Naive thymus-derived CD8-positive, alpha-beta T cell (primary cell): Measurements from ENCODE around the gene MINK1. TPM values are rescaled to one million over a fixed set of nuclear protein-coding genes. Genes with fewer than 3 reads are reported as not detected.

Source experiments
- ATAC-seq, 2 donors: fragments of 150-1000 bp; cut with Tn5 transposase in 1 of 2; sonication (Bioruptor Pico), chemical (Tn5 transposase) in 1 of 2; 1 replicate in 1 of 2; 2 replicates in 1 of 2; pipeline ENCODE4 v1.10.0; 2021; ENCODE audit warnings: mild to moderate bottlenecking in 2 of 2, moderate library complexity in 2 of 2
- POLR2A ChIA-PET: fragments of 350-600 bp; sonication (Branson Sonifier 250); formaldehyde crosslinking; loops from one replicate; lab custom pipeline; 2021; ENCODE audit warnings: antibody characterized with exemption; lab: Charles Lee
- DNase-seq, 10 donors: peaks; one replicate each; pipeline versions ENCODE4 v3.0.0 to v3.0.0-alpha.2; 2020 to 2022
- H3K27ac Mint-ChIP-seq, 10 donors: one replicate each; pipeline ENCODE4 v1.8.0; 2020 to 2022; ENCODE audit warnings: mild to moderate bottlenecking in 10 of 10, mixed read lengths in 10 of 10, moderate library complexity in 4 of 10, inconsistent platforms in 1 of 10
- H3K27me3 Mint-ChIP-seq, 5 donors: one replicate each; pipeline ENCODE4 v1.8.0; 2021 to 2022; ENCODE audit warnings: mixed read lengths in 5 of 5
- H3K36me3 Mint-ChIP-seq, 3 donors: one replicate each; pipeline ENCODE4 v1.8.0; 2020 to 2022; ENCODE audit warnings: mixed read lengths in 3 of 3, mild to moderate bottlenecking in 2 of 3, inconsistent platforms in 1 of 3
- H3K4me1 Mint-ChIP-seq, 4 donors: one replicate each; pipeline ENCODE4 v1.8.0; 2021 to 2022; ENCODE audit warnings: mixed read lengths in 4 of 4
- H3K4me3 Mint-ChIP-seq, 10 donors: one replicate each; pipeline ENCODE4 v1.8.0; 2020 to 2022; ENCODE audit warnings: mild to moderate bottlenecking in 10 of 10, mixed read lengths in 10 of 10, moderate library complexity in 6 of 10, inconsistent platforms in 1 of 10
- H3K9me3 Mint-ChIP-seq, 9 donors: one replicate each; pipeline ENCODE4 v1.8.0; 2020 to 2022; ENCODE audit warnings: mixed read lengths in 9 of 9, mild to moderate bottlenecking in 3 of 9, inconsistent platforms in 1 of 9, moderate library complexity in 1 of 9
- polyA plus RNA-seq, 3 donors: library from polyadenylated mRNA; unstranded; fragments of 300-500 nt; fragmentation: Illumina TruSeq; gene quantifications; one replicate each; pipeline ENCODE4 v1.2.3, GENCODE V29; 2021
- total RNA-seq, 8 experiments: library from RNA in 2 of 8; stranded (reverse) in 2 of 8; gene quantifications; one replicate each; pipeline ENCODE4 v1.2.3 and lab custom pipeline; 2021 to 2026

Gene MINK1
- total and polyA plus RNA-seq, 5 experiments from 2014 or later: 4.1 to 117 (median 12.9) TPM

DNA sequence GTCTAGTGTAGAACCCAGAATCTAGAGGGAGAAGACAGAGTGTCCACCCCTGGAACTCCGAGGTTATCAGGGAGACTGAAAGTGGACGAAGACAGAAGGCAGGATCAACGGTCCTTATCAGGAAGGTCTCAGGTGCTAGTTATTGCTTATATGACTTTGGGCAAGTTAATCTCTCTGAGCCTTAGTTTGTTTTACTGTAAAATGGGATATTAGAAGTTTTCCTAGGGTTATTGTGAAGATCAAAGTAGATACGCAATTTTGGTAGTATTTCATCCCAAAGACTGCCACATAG is 108.1 kb downstream of the MINK1 start:
- DNase-seq (no peak), ATAC-seq (no peak)
- Mint-ChIP-seq H3K4me1 (peaks cover 49 to 88% (median 79%) of the 10 kb centered on the region in 4 donors), H3K27me3 (no peaks in the 10 kb centered on the region), H3K4me3 (peak overlapping the region; percentile 91 to 100 (median 96)), H3K27ac (peak overlapping the region; percentile 93 to 99 (median 98)), H3K9me3 (no peaks in the 10 kb centered on the region), H3K36me3 (peaks cover 2 to 55% (median 21%) of the 10 kb centered on the region in 3 donors)
- POLR2A ChIA-PET: interaction anchor here (0.5 to 25.2 kb wide), 5 partner anchors 10 to 798 kb away, joined by 3 to 635 read pairs (median 37); partner anchors contain the start of genes C17orf107, CAMTA2, CYB5D2 and ENO3

DNA sequence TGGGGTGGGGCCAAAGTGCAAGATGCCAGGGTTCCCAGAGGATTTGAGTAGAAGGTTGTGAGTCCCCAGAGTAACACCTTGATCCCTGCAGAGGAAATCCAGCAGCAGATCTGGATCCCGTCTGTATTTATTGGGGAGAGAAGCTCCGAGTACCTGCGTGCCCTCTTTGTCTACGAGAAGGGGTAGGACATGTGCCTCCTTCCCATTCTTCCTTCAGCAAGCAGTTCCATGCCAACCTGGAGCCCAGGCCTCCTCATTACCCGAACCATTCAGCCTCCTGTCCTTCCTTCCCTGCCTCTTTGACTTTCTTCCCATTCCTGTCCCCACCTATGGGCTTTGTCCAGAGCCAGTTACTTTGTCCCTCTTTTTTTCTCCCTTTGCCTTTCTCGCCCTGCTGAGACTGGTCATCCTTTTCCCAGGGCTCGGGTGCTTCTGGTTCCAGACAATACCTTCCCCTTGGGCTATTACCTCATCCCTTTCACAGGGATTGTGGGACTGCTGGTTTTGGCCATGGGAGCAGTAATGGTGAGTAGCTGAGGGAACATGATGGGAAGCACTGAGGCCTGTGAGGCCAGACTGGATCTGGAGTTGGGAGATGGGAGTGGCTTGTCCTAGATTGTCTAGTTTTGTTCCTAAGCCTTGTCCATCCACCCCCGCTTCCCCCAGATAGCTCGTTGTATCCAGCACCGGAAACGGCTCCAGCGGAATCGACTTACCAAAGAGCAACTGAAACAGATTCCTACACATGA is 109.8 kb downstream of the MINK1 start:
- POLR2A ChIA-PET: interaction anchor here (0.6 to 25.2 kb wide), 5 partner anchors 9 to 231 kb away, joined by 3 to 635 read pairs (median 4); partner anchors contain the start of genes CAMTA2 and SPAG7
- ATAC-seq (no peak), DNase-seq (no peak)
- H3K9me3 Mint-ChIP-seq: no peaks in the 10 kb centered on the region
- H3K4me3 Mint-ChIP-seq: peak overlapping the region; percentile 19 to 100 (median 94)
- peak overlapping the region in 9 of 10 donors; percentile 35 to 99 (median 79) for H3K27ac Mint-ChIP-seq
- H3K27me3 Mint-ChIP-seq: no peaks in the 10 kb centered on the region
- peaks cover 11 to 58% (median 32%) of the 10 kb centered on the region in 3 donors for H3K36me3 Mint-ChIP-seq
- H3K4me1 Mint-ChIP-seq: peaks cover 52 to 84% (median 76%) of the 10 kb centered on the region in 4 donors

DNA sequence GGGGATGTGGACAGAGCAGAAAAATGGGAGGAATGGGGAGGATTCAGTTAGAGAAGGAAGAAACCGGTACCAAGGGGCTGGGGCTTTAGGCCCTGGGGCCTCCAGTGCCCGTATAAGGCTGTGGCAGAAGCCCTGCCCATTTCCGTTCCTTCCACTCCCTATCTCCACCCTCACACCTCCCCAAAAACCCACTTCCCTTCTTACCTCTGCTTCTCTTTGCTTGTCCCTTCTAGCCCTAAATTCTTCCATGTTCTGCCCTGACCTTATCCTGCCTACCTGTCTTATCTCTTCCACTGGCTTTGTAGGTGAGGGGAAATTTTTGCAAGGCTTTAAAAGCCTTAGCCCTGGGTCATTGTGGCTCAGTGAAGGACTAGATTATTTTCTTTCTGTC is 111.0 kb downstream of the MINK1 start:
- no peaks in the 10 kb centered on the region for H3K27me3 Mint-ChIP-seq
- POLR2A ChIA-PET: interaction anchor here (1.0 to 25.2 kb wide), 3 partner anchors 25 to 43 kb away, joined by 3 to 635 read pairs (median 6); partner anchors contain the start of genes CAMTA2 and SPAG7
- peaks cover 49 to 78% (median 65%) of the 10 kb centered on the region in 4 donors for H3K4me1 Mint-ChIP-seq
- peak overlapping the region; percentile 86 to 100 (median 96) for H3K4me3 Mint-ChIP-seq
- H3K27ac Mint-ChIP-seq: peak overlapping the region; percentile 52 to 99 (median 92)
- peak in 7 of 10 donors; percentile 31 to 69 (median 59) for DNase-seq
- H3K9me3 Mint-ChIP-seq: no peaks in the 10 kb centered on the region
- H3K36me3 Mint-ChIP-seq: peaks cover 11 to 54% (median 32%) of the 10 kb centered on the region in 3 donors
- peak in 1 of 2 donors; percentile 10 for ATAC-seq

DNA sequence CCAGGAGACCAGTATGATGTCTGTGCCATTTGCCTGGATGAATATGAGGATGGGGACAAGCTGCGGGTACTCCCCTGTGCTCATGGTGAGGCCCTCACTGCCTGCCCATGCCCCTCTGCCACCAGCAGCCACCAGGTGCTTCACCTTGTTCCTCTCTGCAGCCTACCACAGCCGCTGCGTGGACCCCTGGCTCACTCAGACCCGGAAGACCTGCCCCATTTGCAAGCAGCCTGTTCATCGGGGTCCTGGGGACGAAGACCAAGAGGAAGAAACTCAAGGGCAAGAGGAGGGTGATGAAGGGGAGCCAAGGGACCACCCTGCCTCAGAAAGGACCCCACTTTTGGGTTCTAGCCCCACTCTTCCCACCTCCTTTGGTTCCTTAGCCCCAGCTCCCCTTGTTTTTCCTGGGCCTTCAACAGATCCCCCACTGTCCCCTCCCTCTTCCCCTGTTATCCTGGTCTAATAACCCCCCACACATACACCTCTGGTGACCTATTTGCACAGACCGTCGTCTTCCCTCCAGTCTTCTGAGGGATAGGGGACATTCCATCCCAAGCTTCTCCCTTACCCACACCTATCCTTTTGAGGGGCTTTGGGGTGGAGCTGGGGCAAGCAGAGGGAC is 111.5 kb downstream of the MINK1 start:
- ATAC-seq (no peak), DNase-seq (no peak)
- peak overlapping the region; percentile 86 to 100 (median 96) for H3K4me3 Mint-ChIP-seq
- peaks cover 11 to 54% (median 32%) of the 10 kb centered on the region in 3 donors for H3K36me3 Mint-ChIP-seq
- no peaks in the 10 kb centered on the region for H3K9me3 Mint-ChIP-seq
- H3K27ac Mint-ChIP-seq: peak overlapping the region; percentile 68 to 99 (median 92)
- H3K4me1 Mint-ChIP-seq: peaks cover 48 to 76% (median 62%) of the 10 kb centered on the region in 4 donors
- H3K27me3 Mint-ChIP-seq: no peaks in the 10 kb centered on the region
- POLR2A ChIA-PET: interaction anchor here (0.5 to 25.2 kb wide), 5 partner anchors 10 to 281 kb away, joined by 3 to 635 read pairs (median 4); partner anchors contain the start of gene SPAG7

DNA sequence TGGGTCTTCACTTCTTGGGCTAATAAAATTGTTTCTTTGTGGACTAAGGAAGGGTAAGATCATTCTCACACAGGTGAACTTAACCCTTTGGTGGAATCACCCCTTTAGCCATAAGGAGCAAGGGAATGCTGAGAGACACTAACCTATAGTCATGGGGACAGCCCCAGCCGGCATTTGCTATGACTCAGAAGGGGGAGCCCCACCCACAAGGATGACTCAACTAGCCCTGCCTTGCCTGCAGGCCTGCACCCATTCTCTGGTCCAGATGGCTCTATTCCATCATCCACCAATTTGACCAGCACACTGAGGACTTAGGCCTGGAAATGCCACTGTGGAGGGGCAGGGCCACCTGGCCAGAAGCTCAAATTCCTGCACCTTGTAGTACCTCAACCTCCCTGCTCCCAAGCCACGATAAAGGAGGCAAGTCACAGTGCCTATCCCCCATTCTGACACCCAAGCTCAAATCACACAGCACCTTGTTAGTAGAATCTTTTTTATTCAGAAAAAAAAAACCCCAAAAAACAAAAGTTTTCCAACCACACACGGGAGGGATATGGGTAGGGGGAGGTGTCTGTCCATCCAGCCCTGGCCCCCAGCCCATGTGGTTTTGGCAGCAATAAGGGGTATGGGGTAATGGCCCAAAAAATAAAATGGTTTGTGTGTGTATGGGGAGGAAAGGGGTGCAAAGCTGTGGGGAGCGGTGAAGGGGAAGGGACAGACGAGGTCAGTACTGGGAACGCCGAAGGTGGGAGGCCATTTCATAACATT is 112.2 kb downstream of the MINK1 start:
- H3K4me1 Mint-ChIP-seq: peaks cover 48 to 75% (median 63%) of the 10 kb centered on the region in 4 donors
- H3K27me3 Mint-ChIP-seq: no peaks in the 10 kb centered on the region
- peak overlapping the region; percentile 86 to 100 (median 96) for H3K4me3 Mint-ChIP-seq
- H3K36me3 Mint-ChIP-seq: peaks cover 11 to 54% (median 32%) of the 10 kb centered on the region in 3 donors
- POLR2A ChIA-PET: interaction anchor here (0.6 to 25.2 kb wide), 8 partner anchors 11 to 802 kb away, joined by 3 to 635 read pairs (median 4); partner anchors contain the start of genes INCA1, KIF1C and SPAG7
- H3K9me3 Mint-ChIP-seq: no peaks in the 10 kb centered on the region
- peak overlapping the region; percentile 68 to 99 (median 92) for H3K27ac Mint-ChIP-seq
- DNase-seq: peak in 7 of 10 donors; percentile 27 to 78 (median 45)
- peak in 1 of 2 donors; percentile 15 for ATAC-seq

DNA sequence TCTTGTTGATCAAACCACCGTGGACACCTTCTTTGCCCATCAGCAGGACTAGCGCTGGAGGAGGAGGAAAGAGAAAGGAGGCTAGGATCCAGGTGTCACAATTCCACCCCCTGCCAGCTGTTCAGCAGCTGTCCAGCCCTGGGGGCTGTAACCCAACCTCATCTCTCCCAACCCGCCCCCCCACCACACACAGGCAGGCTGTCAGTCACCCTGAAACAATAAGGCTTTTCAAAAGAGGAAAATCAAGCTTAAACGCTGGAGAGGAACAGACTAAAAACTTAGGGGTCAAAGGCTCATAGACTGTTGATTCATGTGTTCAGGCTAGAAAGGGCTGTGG is 112.8 kb downstream of the MINK1 start:
- Mint-ChIP-seq H3K36me3 (peaks cover 11 to 54% (median 32%) of the 10 kb centered on the region in 3 donors), H3K9me3 (no peaks in the 10 kb centered on the region), H3K27ac (peak overlapping the region in 9 of 10 donors; percentile 81 to 100 (median 96)), H3K4me3 (peak overlapping the region; percentile 91 to 100 (median 98)), H3K4me1 (peaks cover 52 to 75% (median 66%) of the 10 kb centered on the region in 4 donors), H3K27me3 (no peaks in the 10 kb centered on the region)
- POLR2A ChIA-PET: interaction anchor here (0.6 to 25.2 kb wide), 9 partner anchors 11 to 802 kb away, joined by 3 to 635 read pairs (median 4); partner anchors contain the start of genes CAMTA2, INCA1, KIF1C and SPAG7
- ATAC-seq (no peak), DNase-seq (no peak)

DNA sequence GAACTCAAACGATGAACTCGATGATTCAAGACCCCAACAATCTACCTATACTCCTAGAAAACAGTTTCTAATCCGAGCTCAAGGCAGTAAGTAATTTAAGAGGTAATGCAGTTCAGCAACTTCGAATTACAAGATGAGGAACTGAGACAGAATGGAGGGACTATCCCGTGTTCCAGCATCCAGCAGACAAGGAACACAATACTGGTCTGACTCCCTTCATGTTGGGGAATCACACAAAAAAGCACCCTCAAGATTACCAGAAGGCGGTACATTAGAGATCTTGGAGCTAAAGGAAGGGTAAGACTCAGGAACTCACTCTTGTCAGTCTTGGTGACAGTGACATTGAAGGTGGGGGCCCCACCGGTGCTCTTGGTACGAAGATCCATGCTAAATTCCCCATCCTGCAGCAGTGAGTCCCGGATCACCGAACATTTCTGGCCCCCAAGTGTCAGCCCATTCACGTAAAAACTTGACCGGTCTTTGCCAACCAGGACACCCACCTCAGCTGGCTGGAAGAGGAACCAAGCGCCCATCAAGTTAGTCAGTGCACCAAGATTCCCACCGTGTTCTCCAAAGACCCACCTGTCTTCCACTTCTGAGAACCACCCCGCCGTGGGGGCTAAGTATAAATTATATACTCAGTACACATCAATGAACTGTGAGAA is 113.3 kb downstream of the MINK1 start:
- Mint-ChIP-seq H3K4me1 (peaks cover 51 to 74% (median 66%) of the 10 kb centered on the region in 4 donors), H3K27me3 (no peaks in the 10 kb centered on the region), H3K27ac (peak overlapping the region; percentile 82 to 100 (median 96)), H3K4me3 (peak overlapping the region; percentile 91 to 100 (median 98)), H3K36me3 (peaks cover 11 to 52% (median 32%) of the 10 kb centered on the region in 3 donors), H3K9me3 (no peaks in the 10 kb centered on the region)
- POLR2A ChIA-PET: interaction anchor here (0.6 to 25.2 kb wide), 12 partner anchors 8 to 804 kb away, joined by 3 to 635 read pairs (median 6); partner anchors contain the start of genes C17orf107, CAMTA2, CYB5D2 and INCA1
- DNase-seq: no peak
- no peak for ATAC-seq

DNA sequence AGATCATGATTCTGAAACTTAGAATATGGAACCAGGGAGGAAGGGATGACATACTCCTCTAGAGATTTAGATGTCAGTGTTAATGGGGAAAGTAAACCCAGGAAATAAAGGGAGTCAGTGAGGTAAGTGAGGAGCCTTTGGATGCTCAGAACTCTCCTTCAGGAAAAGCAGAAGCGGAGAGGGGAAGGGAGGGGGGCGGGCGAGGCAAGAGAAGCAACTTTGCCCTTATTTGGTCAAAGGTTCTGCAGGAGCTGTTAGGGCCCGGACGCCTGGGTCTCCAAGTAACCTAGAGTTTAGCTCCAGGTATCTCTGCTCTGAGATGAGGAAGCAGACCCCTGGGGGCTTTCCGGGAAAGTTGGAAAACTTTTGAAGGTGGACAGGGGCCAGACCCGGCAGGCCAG is 113.9 kb downstream of the MINK1 start:
- Mint-ChIP-seq H3K27ac (peak overlapping the region; percentile 82 to 100 (median 96)), H3K4me1 (peaks cover 45 to 69% (median 61%) of the 10 kb centered on the region in 4 donors), H3K27me3 (no peaks in the 10 kb centered on the region), H3K4me3 (peak overlapping the region; percentile 91 to 100 (median 98)), H3K9me3 (no peaks in the 10 kb centered on the region), H3K36me3 (peaks cover 11 to 46% (median 28%) of the 10 kb centered on the region in 3 donors)
- DNase-seq (peak in 1 of 10 donors; percentile 24), ATAC-seq (no peak)
- POLR2A ChIA-PET: interaction anchor here (0.5 to 25.2 kb wide), 17 partner anchors 8 to 804 kb away, joined by 3 to 635 read pairs (median 7); partner anchors contain the start of genes C17orf107, CAMTA2, CYB5D2 and DERL2

Other genes with a start within 250 kb of the MINK1 start
- not detected for gene SMTNL2, start 248.8 kb upstream of the MINK1 start, total RNA-seq
- not detected for gene SMTNL2, start 248.8 kb upstream of the MINK1 start, polyA plus RNA-seq
- under 1 TPM; 0.60 TPM for gene ALOX15, start 191.7 kb upstream of the MINK1 start, total RNA-seq
- not detected for gene ALOX15, start 191.7 kb upstream of the MINK1 start, polyA plus RNA-seq
- 10 to 100 TPM; 70.6 to 71.3 TPM for gene PELP1, start 129.2 kb upstream of the MINK1 start, total RNA-seq
- 10 to 100 TPM in 2 of 3 donors, 1 to 10 TPM in 1; 8.9 to 13.3 (median 12.1) TPM for gene PELP1, start 129.2 kb upstream of the MINK1 start, polyA plus RNA-seq
- 100 to 1,000 TPM; 402 to 413 TPM for gene ARRB2, start 122.7 kb upstream of the MINK1 start, total RNA-seq
- gene ARRB2, start 122.7 kb upstream of the MINK1 start, polyA plus RNA-seq: 10 to 100 TPM; 47.0 to 60.5 (median 49.4) TPM
- gene MED11, start 101.9 kb upstream of the MINK1 start, total RNA-seq: 10 to 100 TPM; 31.1 to 32.7 TPM
- gene MED11, start 101.9 kb upstream of the MINK1 start, polyA plus RNA-seq: 10 to 100 TPM; 37.2 to 81.1 (median 38.9) TPM
- gene ZMYND15, start 93.5 kb upstream of the MINK1 start, total RNA-seq: under 1 TPM; 0.38 to 0.47 TPM
- under 1 TPM in 1 of 3 donors, not detected in 2; 0.10 TPM for gene ZMYND15, start 93.5 kb upstream of the MINK1 start, polyA plus RNA-seq
- 1 to 10 TPM; 5.5 to 5.6 TPM for gene CXCL16, start 93.4 kb upstream of the MINK1 start, total RNA-seq
- 1 to 10 TPM; 2.2 to 5.9 (median 2.5) TPM for gene CXCL16, start 93.4 kb upstream of the MINK1 start, polyA plus RNA-seq
- not detected for gene TM4SF5, start 61.5 kb upstream of the MINK1 start, total RNA-seq
- gene TM4SF5, start 61.5 kb upstream of the MINK1 start, polyA plus RNA-seq: not detected
- under 1 TPM in 1 of 2 experiments, not detected in 1; 0.60 TPM for gene VMO1, start 47.0 kb upstream of the MINK1 start, total RNA-seq
- gene VMO1, start 47.0 kb upstream of the MINK1 start, polyA plus RNA-seq: not detected
- gene GLTPD2, start 44.4 kb upstream of the MINK1 start, total RNA-seq: not detected
- under 1 TPM; 0.36 to 0.39 (median 0.39) TPM for gene GLTPD2, start 44.4 kb upstream of the MINK1 start, polyA plus RNA-seq
- gene PSMB6, start 37.2 kb upstream of the MINK1 start, total RNA-seq: 10 to 100 TPM; 56.5 to 61.6 TPM
- 100 to 1,000 TPM; 211 to 282 (median 256) TPM for gene PSMB6, start 37.2 kb upstream of the MINK1 start, polyA plus RNA-seq
- 10 to 100 TPM; 21.4 to 27.9 TPM for gene PLD2, start 26.2 kb upstream of the MINK1 start, total RNA-seq
- 1 to 10 TPM; 1.1 to 1.9 (median 1.9) TPM for gene PLD2, start 26.2 kb upstream of the MINK1 start, polyA plus RNA-seq
- gene C17orf107, start 66.2 kb downstream of the MINK1 start, total RNA-seq: 1 to 10 TPM; 5.7 TPM
- gene C17orf107, start 66.2 kb downstream of the MINK1 start, polyA plus RNA-seq: 1 to 10 TPM; 1.5 to 1.8 (median 1.6) TPM
- gene CHRNE, start 69.8 kb downstream of the MINK1 start, total RNA-seq: 1 to 10 TPM in 1 of 2 experiments, under 1 TPM in 1; 0.94 to 1.3 TPM
- under 1 TPM; 0.19 to 0.58 (median 0.20) TPM for gene CHRNE, start 69.8 kb downstream of the MINK1 start, polyA plus RNA-seq
- gene GP1BA, start 98.9 kb downstream of the MINK1 start, total RNA-seq: not detected
- gene GP1BA, start 98.9 kb downstream of the MINK1 start, polyA plus RNA-seq: under 1 TPM in 2 of 3 donors, not detected in 1; 0.08 to 0.13 TPM
- gene SLC25A11, start 106.7 kb downstream of the MINK1 start, total RNA-seq: 10 to 100 TPM; 42.5 to 45.0 TPM
- 10 to 100 TPM; 75.3 to 78.6 (median 77.6) TPM for gene SLC25A11, start 106.7 kb downstream of the MINK1 start, polyA plus RNA-seq
- gene RNF167, start 106.9 kb downstream of the MINK1 start, total RNA-seq: 100 to 1,000 TPM; 143 to 145 TPM
- gene RNF167, start 106.9 kb downstream of the MINK1 start, polyA plus RNA-seq: 10 to 100 TPM; 30.3 to 50.0 (median 32.2) TPM
- gene PFN1, start 115.2 kb downstream of the MINK1 start, total RNA-seq: 100 to 1,000 TPM; 486 to 497 TPM
- gene PFN1, start 115.2 kb downstream of the MINK1 start, polyA plus RNA-seq: 1,000 to 10,000 TPM; 1,824 to 2,067 (median 1,870) TPM
- gene ENO3, start 117.8 kb downstream of the MINK1 start, total RNA-seq: 10 to 100 TPM; 35.2 to 36.7 TPM
- gene ENO3, start 117.8 kb downstream of the MINK1 start, polyA plus RNA-seq: 1 to 10 TPM; 1.5 to 3.0 (median 1.8) TPM
- 10 to 100 TPM; 50.5 to 52.6 TPM for gene SPAG7, start 134.5 kb downstream of the MINK1 start, total RNA-seq
- 100 to 1,000 TPM; 122 to 131 (median 129) TPM for gene SPAG7, start 134.5 kb downstream of the MINK1 start, polyA plus RNA-seq
- gene CAMTA2, start 154.3 kb downstream of the MINK1 start, total RNA-seq: 10 to 100 TPM; 56.1 to 58.7 TPM
- gene CAMTA2, start 154.3 kb downstream of the MINK1 start, polyA plus RNA-seq: 10 to 100 TPM in 1 of 3 donors, 1 to 10 TPM in 2; 4.1 to 18.9 (median 6.3) TPM
- under 1 TPM in 1 of 2 experiments, not detected in 1; 0.26 TPM for gene INCA1, start 164.2 kb downstream of the MINK1 start, total RNA-seq
- gene INCA1, start 164.2 kb downstream of the MINK1 start, polyA plus RNA-seq: under 1 TPM in 1 of 3 donors, not detected in 2; 0.23 TPM
- gene KIF1C, start 164.6 kb downstream of the MINK1 start, total RNA-seq: 10 to 100 TPM; 20.8 to 21.1 TPM
- gene KIF1C, start 164.6 kb downstream of the MINK1 start, polyA plus RNA-seq: 1 to 10 TPM; 2.6 to 3.0 (median 3.0) TPM
- gene SLC52A1, start 202.1 kb downstream of the MINK1 start, total RNA-seq: under 1 TPM in 1 of 2 experiments, not detected in 1; 0.25 TPM
- not detected for gene SLC52A1, start 202.1 kb downstream of the MINK1 start, polyA plus RNA-seq
- gene ZFP3, start 245.1 kb downstream of the MINK1 start, total RNA-seq: 10 to 100 TPM; 12.6 to 12.7 TPM
- gene ZFP3, start 245.1 kb downstream of the MINK1 start, polyA plus RNA-seq: 1 to 10 TPM in 2 of 3 donors, under 1 TPM in 1; 0.51 to 2.1 (median 1.6) TPM